Thyroid gland (tissue), 4 donors: ENCODE data around the gene STAT3.

ENCODE experiments used
- CTCF ChIP-seq, 6 experiments: fragments of 200-600 bp in 3 of 6; fragments of 450-650 bp in 3 of 6; sonication (generic) in 3 of 6; IDR thresholded peaks; one replicate each; pipeline ENCODE4 v1.5.1; 2016 to 2019; ENCODE audit warnings: antibody characterized with exemption in 6 of 6, mild to moderate bottlenecking in 2 of 6, inconsistent platforms in 1 of 6, moderate library complexity in 1 of 6
- POLR2A ChIP-seq, 2 donors: fragments of 450-650 bp; IDR thresholded peaks; one replicate each; pipeline ENCODE4 v1.6.1; 2017; ENCODE audit warnings: antibody characterized with exemption in 2 of 2, mild to moderate bottlenecking in 2 of 2, moderate library complexity in 1 of 2

GRCh38 chr17:42389899-42390298 lies 1.7 kb upstream of the STAT3 start:
- TF ChIP-seq POLR2A (IDR thresholded peaks at IDR 0.05) = no peak
- TF ChIP-seq CTCF (IDR thresholded peaks at IDR 0.05) = no peak
